H1 (cell line): Measurements from ENCODE around the gene ELAPOR1. TPM values are rescaled to one million over a fixed set of nuclear protein-coding genes. Genes with fewer than 3 reads are reported as not detected.

Experiments used
- CBX8 ChIP-seq: fragments of 300-800, 300-1000 bp; sonication (generic); IDR thresholded peaks from 2 replicates; pipeline ENCODE4 v1.7.1; 2016; ENCODE audit warnings: low read depth, low read length, borderline replicate concordance
- EGR1 ChIP-seq: IDR thresholded peaks from 2 replicates; pipeline ENCODE4 v1.6.1; 2011; ENCODE audit warnings: low read depth, low read length, borderline replicate concordance
- FOSL1 ChIP-seq: IDR thresholded peaks from 2 replicates; pipeline ENCODE4 v1.6.1; 2011; ENCODE audit warnings: mild to moderate bottlenecking, low read depth, low read length, moderate library complexity; ENCODE audit not compliant: insufficient read depth
- GABPA ChIP-seq: IDR thresholded peaks from 2 replicates; pipeline ENCODE4 v1.6.1; 2011; ENCODE audit warnings: mild to moderate bottlenecking, low read length, moderate library complexity, borderline replicate concordance; ENCODE audit not compliant: insufficient read depth
- GTF2F1 ChIP-seq: IDR thresholded peaks from 2 replicates; pipeline ENCODE4 v1.6.1; 2012; ENCODE audit warnings: low read depth, low read length, improper control_type of control experiment, borderline replicate concordance
- HDAC2 ChIP-seq, 2 experiments: fragments of 300-600 bp in 1 of 2; sonication (generic) in 1 of 2; IDR thresholded peaks; 2 replicates each; pipeline ENCODE4 v1.6.1; 2011 to 2012; ENCODE audit warnings: low read depth in 2 of 2, low read length in 2 of 2, mild to moderate bottlenecking in 2 of 2, moderate library complexity in 2 of 2, borderline replicate concordance in 1 of 2, inconsistent platforms in 1 of 2
- JUND ChIP-seq: IDR thresholded peaks from 2 replicates; pipeline ENCODE4 v1.6.1; 2011; ENCODE audit warnings: mild to moderate bottlenecking, improper control_type of control experiment, low read length
- KDM4A ChIP-seq: IDR thresholded peaks from one replicate; pipeline ENCODE4 v1.7.1; 2012; ENCODE audit warnings: low read depth, mild to moderate bottlenecking, moderate library complexity, low read length, inconsistent platforms; ENCODE audit not compliant: severe bottlenecking
- KDM5A ChIP-seq: fragments of 200-600 bp; IDR thresholded peaks from 2 replicates; pipeline ENCODE4 v1.7.1; 2012; ENCODE audit warnings: mild to moderate bottlenecking, low read length, inconsistent platforms, mixed read lengths
- RFX5 ChIP-seq: IDR thresholded peaks from 2 replicates; pipeline ENCODE4 v1.6.1; 2011; ENCODE audit warnings: low read depth, low read length, improper control_type of control experiment, borderline replicate concordance
- SRF ChIP-seq: IDR thresholded peaks from 2 replicates; pipeline ENCODE4 v1.6.1; 2011; ENCODE audit warnings: mild to moderate bottlenecking, low read depth, low read length, moderate library complexity
- TAF7 ChIP-seq: optimal IDR thresholded peaks from 2 replicates; pipeline ENCODE3; 2011; ENCODE audit warnings: low read depth, mild to moderate bottlenecking, inconsistent platforms, low read length, moderate library complexity, borderline replicate concordance
- TBP ChIP-seq: IDR thresholded peaks from 2 replicates; pipeline ENCODE4 v1.6.1; 2011; ENCODE audit warnings: low read depth, low read length, improper control_type of control experiment
- polyA plus RNA-seq, 7 experiments: library from polyadenylated mRNA; depleted of rRNA in 3 of 7; stranded (reverse) in 5 of 7; unstranded in 2 of 7; fragments of >200 nt in 5 of 7; fragments of 200-250 nt in 2 of 7; gene quantifications; 1 replicate in 5 of 7; 2 replicates in 1 of 7; 4 replicates in 1 of 7; pipeline versions ENCODE4 v1.2.1 to v1.2.3, GENCODE V29; 2011 to 2013; ENCODE audit warnings: missing spikeins in 2 of 7, mixed read lengths in 2 of 7
- total RNA-seq: library from RNA; stranded (reverse); fragmentation: NEBNext Ultra II Directional; extraction: Animal tissue kit (Norgen Biotek cat#: 25700); gene quantifications from 2 replicates; pipeline ENCODE4 v1.2.1, GENCODE V29; 2021
- TF ChIP-seq, protein P1 (sequence below): IDR thresholded peaks from 2 replicates; pipeline ENCODE4 v1.6.1; 2012; ENCODE audit warnings: inconsistent platforms
- TF ChIP-seq, protein P2 (sequence below): IDR thresholded peaks from 2 replicates; pipeline ENCODE4 v1.6.1; 2012; ENCODE audit warnings: inconsistent platforms
- TF ChIP-seq, protein P3 (sequence below): IDR thresholded peaks from 2 replicates; pipeline ENCODE4 v1.6.1; 2011; ENCODE audit warnings: low read length, improper control_type of control experiment
- TF ChIP-seq, protein P4 (sequence below), 3 experiments: IDR thresholded peaks; 1 replicate in 2 of 3; 2 replicates in 1 of 3; pipeline versions ENCODE4 v1.5.1 to v1.6.1; 2011; ENCODE audit warnings: low read length in 3 of 3, mild to moderate bottlenecking in 3 of 3, inconsistent platforms in 2 of 3, low read depth in 1 of 3, moderate library complexity in 1 of 3; ENCODE audit not compliant: insufficient read depth in 1 of 3; ENCODE audit errors: control extremely low read depth in 1 of 3

Gene ELAPOR1
- total and polyA plus RNA-seq, 2 of the 8 experiments (the other 6 are each of a cell fraction or from before 2014, with no cell fraction given), result 1.2 to 2.5 TPM

DNA sequence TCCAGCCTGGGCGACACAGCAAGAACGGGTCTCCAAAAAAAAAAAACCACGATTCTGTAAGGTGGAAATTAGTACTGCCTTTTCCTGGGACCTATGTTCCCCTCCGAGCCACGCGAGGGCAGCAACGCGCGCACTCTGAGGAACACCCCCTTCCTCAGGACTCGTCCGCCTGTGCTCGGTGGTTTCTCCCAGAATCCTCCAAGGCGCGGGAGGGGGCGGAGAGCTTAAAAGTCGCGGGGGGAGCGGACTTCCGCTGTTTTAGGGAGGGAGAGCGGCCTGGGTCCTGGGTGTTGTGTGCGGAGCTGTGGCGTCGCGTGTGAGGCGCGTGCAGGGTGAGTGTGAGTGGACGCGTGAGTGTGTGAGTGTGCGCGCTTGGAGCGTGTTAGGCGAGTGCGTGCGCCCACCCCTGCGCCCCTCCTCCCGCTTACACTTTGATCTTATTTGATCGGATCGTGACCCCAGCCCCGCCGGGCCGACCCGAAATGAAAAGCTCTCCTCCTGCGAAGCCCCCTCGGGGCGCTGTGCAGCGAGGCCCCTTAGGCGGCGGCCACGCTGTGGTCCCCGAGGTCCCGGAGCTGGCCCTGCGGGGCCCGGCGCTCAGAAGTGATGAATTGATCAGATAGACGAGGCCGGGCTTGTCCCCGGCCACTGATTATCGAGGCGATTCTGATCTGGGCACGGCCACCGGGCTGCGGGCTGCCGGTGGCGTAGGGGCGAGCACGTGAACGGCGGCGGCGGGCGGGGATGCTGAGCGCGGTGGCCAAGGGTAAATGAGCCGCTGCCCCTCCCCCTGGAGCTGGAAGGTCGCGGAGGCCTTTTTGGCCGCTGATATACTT is 13.8 kb upstream of the ELAPOR1 start (continued):
- TF ChIP-seq GABPA (peak; percentile 18; the same call in 1 of the 2 replicates), CBX8 (no peak), GTF2F1 (peak; percentile 93; the same call in 1 of the 2 replicates), HDAC2 (IDR thresholded peaks at IDR 0.05; ENCODE audit: borderline replicate concordance in 1 of 2, low read depth in 2 of 2, low read length in 2 of 2) (peak; percentile 52 to 77; a peak in 1 of 4 replicates), JUND (peak; percentile 75; the same call in 1 of the 2 replicates), KDM5A (0 out of 2 replicates have a peak, but pooled peaks have one; percentile 47), EGR1 (peak; percentile 92; the same call in 1 of the 2 replicates), TAF7 (peak; percentile 97), SRF (0 out of 2 replicates have a peak, but pooled peaks have one; percentile 19), KDM4A (peak; percentile 90), RFX5 (0 out of 2 replicates have a peak, but pooled peaks have one; percentile 20), TBP (peak; percentile 97), FOSL1 (no peak)
- TF ChIP-seq, protein P1, sequence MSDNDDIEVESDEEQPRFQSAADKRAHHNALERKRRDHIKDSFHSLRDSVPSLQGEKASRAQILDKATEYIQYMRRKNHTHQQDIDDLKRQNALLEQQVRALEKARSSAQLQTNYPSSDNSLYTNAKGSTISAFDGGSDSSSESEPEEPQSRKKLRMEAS, result peak; percentile 93
- TF ChIP-seq, protein P2, sequence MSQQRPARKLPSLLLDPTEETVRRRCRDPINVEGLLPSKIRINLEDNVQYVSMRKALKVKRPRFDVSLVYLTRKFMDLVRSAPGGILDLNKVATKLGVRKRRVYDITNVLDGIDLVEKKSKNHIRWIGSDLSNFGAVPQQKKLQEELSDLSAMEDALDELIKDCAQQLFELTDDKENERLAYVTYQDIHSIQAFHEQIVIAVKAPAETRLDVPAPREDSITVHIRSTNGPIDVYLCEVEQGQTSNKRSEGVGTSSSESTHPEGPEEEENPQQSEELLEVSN, result peak; percentile 80
- TF ChIP-seq, protein P3, sequence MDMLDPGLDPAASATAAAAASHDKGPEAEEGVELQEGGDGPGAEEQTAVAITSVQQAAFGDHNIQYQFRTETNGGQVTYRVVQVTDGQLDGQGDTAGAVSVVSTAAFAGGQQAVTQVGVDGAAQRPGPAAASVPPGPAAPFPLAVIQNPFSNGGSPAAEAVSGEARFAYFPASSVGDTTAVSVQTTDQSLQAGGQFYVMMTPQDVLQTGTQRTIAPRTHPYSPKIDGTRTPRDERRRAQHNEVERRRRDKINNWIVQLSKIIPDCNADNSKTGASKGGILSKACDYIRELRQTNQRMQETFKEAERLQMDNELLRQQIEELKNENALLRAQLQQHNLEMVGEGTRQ, result peak; percentile 20
- TF ChIP-seq, protein P4, sequence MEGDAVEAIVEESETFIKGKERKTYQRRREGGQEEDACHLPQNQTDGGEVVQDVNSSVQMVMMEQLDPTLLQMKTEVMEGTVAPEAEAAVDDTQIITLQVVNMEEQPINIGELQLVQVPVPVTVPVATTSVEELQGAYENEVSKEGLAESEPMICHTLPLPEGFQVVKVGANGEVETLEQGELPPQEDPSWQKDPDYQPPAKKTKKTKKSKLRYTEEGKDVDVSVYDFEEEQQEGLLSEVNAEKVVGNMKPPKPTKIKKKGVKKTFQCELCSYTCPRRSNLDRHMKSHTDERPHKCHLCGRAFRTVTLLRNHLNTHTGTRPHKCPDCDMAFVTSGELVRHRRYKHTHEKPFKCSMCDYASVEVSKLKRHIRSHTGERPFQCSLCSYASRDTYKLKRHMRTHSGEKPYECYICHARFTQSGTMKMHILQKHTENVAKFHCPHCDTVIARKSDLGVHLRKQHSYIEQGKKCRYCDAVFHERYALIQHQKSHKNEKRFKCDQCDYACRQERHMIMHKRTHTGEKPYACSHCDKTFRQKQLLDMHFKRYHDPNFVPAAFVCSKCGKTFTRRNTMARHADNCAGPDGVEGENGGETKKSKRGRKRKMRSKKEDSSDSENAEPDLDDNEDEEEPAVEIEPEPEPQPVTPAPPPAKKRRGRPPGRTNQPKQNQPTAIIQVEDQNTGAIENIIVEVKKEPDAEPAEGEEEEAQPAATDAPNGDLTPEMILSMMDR (IDR thresholded peaks at IDR 0.05; ENCODE audit: control extremely low read depth in 1 of 3, insufficient read depth in 1 of 3, low read depth in 1 of 3, low read length in 3 of 3), result peak; percentile 82 to 92 (median 87)
